PFSK-1 (cell line): ENCODE data around the gene RAPGEF5.

ENCODE experiments used
- FOXP2 ChIP-seq: optimal IDR thresholded peaks from 2 replicates; pipeline ENCODE3; 2011; ENCODE audit warnings: borderline replicate concordance, control low read depth, inconsistent platforms; ENCODE audit not compliant: insufficient read depth; ENCODE audit errors: extremely low read length, extremely low read depth
- POLR2AphosphoS5 ChIP-seq: IDR thresholded peaks from 2 replicates; pipeline ENCODE4 v1.6.1; 2012; ENCODE audit warnings: low read depth, mild to moderate bottlenecking, control low read depth, low read length, moderate library complexity
- REST ChIP-seq, 2 experiments: IDR thresholded peaks; 2 replicates each; pipeline versions ENCODE4 v1.6.1 to v1.8.0; 2011 to 2012; ENCODE audit warnings: low read depth in 2 of 2, low read length in 2 of 2, control low read depth in 1 of 2, inconsistent platforms in 1 of 2, mild to moderate bottlenecking in 1 of 2, moderate library complexity in 1 of 2; ENCODE audit not compliant: insufficient read depth in 1 of 2
- SIN3A ChIP-seq: IDR thresholded peaks from 2 replicates; pipeline ENCODE4 v1.6.1; 2012; ENCODE audit warnings: mild to moderate bottlenecking, low read length, moderate library complexity, borderline replicate concordance; ENCODE audit not compliant: insufficient read depth
- TAF1 ChIP-seq: IDR thresholded peaks from 2 replicates; pipeline ENCODE4 v1.6.1; 2012; ENCODE audit warnings: low read length, control low read depth, borderline replicate concordance; ENCODE audit not compliant: insufficient read depth

The RAPGEF5 gene

DNA sequence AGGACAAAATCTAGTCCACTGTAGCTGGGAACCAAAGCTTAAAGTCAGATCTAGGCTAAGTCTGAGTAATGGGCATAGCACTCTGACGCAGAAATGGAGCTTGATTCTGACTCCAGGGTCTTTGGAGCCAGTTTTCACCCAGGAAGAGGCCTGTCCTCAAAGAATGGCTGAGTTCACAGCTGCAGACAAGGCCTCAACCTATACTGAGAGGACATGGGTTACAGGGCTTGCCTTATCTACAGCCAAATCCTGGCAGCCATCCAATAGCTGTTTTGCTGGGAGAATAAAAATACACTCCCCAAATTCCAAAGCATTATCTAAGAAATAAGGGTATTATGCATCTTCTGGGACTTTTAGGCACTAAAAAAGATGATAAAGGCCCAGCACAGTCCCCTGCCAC, 154.8 kb downstream of the RAPGEF5 start:
- TF ChIP-seq TAF1 = no peak
- TF ChIP-seq POLR2AphosphoS5 = no peak
- TF ChIP-seq REST (IDR thresholded peaks at IDR 0.05; ENCODE audit: insufficient read depth in 1 of 2, low read depth in 2 of 2, low read length in 2 of 2) = no peak
- TF ChIP-seq FOXP2 = no peak
- TF ChIP-seq SIN3A = no peak

DNA sequence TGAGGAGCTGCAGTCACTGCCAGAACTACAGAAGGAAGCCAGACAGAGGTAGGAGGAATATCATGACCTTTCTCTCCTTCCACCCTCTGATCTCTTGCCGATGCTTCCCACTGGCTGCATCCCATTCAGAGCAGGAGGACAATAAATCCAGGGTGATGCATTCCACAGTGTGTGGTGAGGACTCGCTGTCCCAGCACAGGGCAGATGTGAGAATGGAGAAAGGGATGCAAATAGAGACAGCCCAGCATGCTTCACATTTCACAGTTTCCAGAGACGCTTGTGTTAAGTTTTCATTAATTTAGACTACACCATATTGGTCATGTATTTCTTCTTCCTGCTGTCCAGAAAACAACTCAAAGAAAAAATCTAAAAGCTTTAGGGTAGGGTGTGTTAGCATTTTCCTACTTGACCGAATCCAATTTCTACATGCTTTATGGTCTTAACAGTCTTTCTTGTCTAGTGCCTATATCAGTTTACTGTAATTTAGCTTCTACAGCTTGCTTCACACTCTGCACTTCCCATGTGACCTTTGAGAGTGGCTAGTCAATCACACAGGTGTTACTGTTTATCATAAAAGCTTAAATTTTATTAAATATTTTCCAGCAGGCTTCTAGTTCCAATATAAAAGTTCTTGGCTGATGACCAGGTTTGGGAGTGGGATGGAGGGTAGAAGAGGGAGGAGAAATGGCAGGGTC, 155.6 kb downstream of the RAPGEF5 start:
- no peak for TF ChIP-seq TAF1
- TF ChIP-seq POLR2AphosphoS5 = no peak
- no peak for TF ChIP-seq SIN3A
- TF ChIP-seq REST (IDR thresholded peaks at IDR 0.05; ENCODE audit: insufficient read depth in 1 of 2, low read depth in 2 of 2, low read length in 2 of 2) = no peak
- TF ChIP-seq FOXP2 = no peak

DNA sequence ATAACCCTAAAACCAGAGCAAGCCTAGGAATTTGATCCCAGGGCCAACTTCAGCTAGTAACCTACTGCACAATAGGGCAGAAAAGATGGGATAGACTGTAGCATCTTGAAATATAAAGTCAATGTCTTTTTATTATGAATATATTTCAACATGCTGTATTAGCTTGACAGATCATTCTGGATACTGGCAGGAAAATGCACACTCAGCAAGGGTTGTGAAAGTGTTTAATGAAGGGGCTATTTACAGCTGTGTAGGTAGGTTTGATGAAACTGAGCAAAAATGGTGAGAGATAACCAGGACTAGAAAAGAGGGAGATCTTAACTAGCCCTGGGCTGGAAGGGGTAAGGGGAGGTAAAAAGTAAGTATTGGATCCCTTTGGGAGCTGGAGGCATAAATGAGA, 156.2 kb downstream of the RAPGEF5 start:
- TF ChIP-seq POLR2AphosphoS5 = no peak
- TF ChIP-seq SIN3A = no peak
- TF ChIP-seq REST (IDR thresholded peaks at IDR 0.05; ENCODE audit: insufficient read depth in 1 of 2, low read depth in 2 of 2, low read length in 2 of 2) = no peak
- TF ChIP-seq TAF1 = no peak
- TF ChIP-seq FOXP2 = no peak

GRCh38 chr7:22200238-22200637, 156.7 kb downstream of the RAPGEF5 start:
- no peak for TF ChIP-seq TAF1
- TF ChIP-seq SIN3A = no peak
- no peak for TF ChIP-seq POLR2AphosphoS5
- no peak for TF ChIP-seq REST (IDR thresholded peaks at IDR 0.05; ENCODE audit: insufficient read depth in 1 of 2, low read depth in 2 of 2, low read length in 2 of 2)
- TF ChIP-seq FOXP2 = no peak

GRCh38 chr7:22197376-22197775, 159.6 kb downstream of the RAPGEF5 start:
- TF ChIP-seq REST (IDR thresholded peaks at IDR 0.05; ENCODE audit: insufficient read depth in 1 of 2, low read depth in 2 of 2, low read length in 2 of 2) (no peak), SIN3A (no peak), TAF1 (no peak), POLR2AphosphoS5 (no peak), FOXP2 (no peak)
